HEK293T (cell line): ENCODE measurements around the gene DDC.

Experiments
- ARNT ChIP-seq: fragments of 450-650 bp; IDR thresholded peaks from 2 replicates; pipeline ENCODE4 v1.6.1; 2017; ENCODE audit warnings: mild to moderate bottlenecking
- BHLHE40 ChIP-seq: fragments of 450-650 bp; IDR thresholded peaks from 2 replicates; pipeline ENCODE4 v1.6.1; 2016; ENCODE audit warnings: mild to moderate bottlenecking, moderate library complexity, borderline replicate concordance
- CTBP1 ChIP-seq: fragments of 450-650 bp; IDR thresholded peaks from 2 replicates; pipeline ENCODE4 v1.6.1; 2016; ENCODE audit warnings: borderline replicate concordance
- ELF4 ChIP-seq: fragments of 450-650 bp; IDR thresholded peaks from 2 replicates; pipeline ENCODE4 v1.6.1; 2017; ENCODE audit warnings: antibody characterized with exemption
- FOXA1 ChIP-seq: fragments of 450-650 bp; IDR thresholded peaks from 2 replicates; pipeline ENCODE4 v1.6.1; 2016; ENCODE audit warnings: mild to moderate bottlenecking
- FOXM1 ChIP-seq: fragments of 450-650 bp; IDR thresholded peaks from 2 replicates; pipeline ENCODE4 v1.6.1; 2017; ENCODE audit warnings: mild to moderate bottlenecking, borderline replicate concordance
- HDGF ChIP-seq: fragments of 450-650 bp; IDR thresholded peaks from 2 replicates; pipeline ENCODE4 v1.6.1; 2017; ENCODE audit warnings: antibody characterized with exemption, borderline replicate concordance
- L3MBTL2 ChIP-seq: fragments of 450-650 bp; conservative IDR thresholded peaks from 2 replicates; pipeline ENCODE4 v1.6.1; 2016; ENCODE audit warnings: mild to moderate bottlenecking
- SP1 ChIP-seq: fragments of 450-650 bp; IDR thresholded peaks from 2 replicates; pipeline ENCODE4 v1.6.1; 2017
- SUZ12 ChIP-seq: fragments of 450-650 bp; IDR thresholded peaks from 2 replicates; pipeline ENCODE4 v1.6.1; 2016; ENCODE audit warnings: mild to moderate bottlenecking
- TARDBP ChIP-seq: fragments of 450-650 bp; IDR thresholded peaks from 2 replicates; pipeline ENCODE4 v1.6.1; 2016

DNA sequence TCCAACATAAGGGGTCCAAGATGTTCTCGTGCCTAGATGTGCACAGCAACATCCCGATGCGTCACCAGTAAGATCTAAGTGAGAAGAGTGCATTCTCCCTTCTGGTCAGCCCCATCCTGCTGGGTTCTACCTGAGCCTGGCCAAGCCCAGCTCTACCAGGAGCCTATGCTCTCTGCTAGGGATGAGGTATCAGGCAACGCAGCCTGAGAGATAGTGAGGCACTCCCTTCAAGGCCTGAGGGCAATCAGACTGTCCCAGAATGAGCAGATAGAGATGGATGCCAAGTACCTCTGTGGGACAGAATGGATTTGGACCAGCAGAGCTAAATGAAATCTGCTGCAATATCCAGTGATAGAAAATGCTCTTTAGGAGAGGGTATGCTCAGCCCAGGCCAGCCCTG is 26.7 kb downstream of the DDC start:
- TF ChIP-seq CTBP1 (no peak), L3MBTL2 (no peak), FOXM1 (no peak), TARDBP (no peak), SP1 (no peak), BHLHE40 (no peak), ARNT (no peak), SUZ12 (no peak), FOXA1 (no peak), ELF4 (no peak), HDGF (no peak)
